ENCODE measurements around the gene TAS2R20.

Gene TAS2R20

GRCh38 chr12:10974965-10975364 lies 23.1 kb downstream of the TAS2R20 start:
- TF ChIP-seq, protein P1, sequence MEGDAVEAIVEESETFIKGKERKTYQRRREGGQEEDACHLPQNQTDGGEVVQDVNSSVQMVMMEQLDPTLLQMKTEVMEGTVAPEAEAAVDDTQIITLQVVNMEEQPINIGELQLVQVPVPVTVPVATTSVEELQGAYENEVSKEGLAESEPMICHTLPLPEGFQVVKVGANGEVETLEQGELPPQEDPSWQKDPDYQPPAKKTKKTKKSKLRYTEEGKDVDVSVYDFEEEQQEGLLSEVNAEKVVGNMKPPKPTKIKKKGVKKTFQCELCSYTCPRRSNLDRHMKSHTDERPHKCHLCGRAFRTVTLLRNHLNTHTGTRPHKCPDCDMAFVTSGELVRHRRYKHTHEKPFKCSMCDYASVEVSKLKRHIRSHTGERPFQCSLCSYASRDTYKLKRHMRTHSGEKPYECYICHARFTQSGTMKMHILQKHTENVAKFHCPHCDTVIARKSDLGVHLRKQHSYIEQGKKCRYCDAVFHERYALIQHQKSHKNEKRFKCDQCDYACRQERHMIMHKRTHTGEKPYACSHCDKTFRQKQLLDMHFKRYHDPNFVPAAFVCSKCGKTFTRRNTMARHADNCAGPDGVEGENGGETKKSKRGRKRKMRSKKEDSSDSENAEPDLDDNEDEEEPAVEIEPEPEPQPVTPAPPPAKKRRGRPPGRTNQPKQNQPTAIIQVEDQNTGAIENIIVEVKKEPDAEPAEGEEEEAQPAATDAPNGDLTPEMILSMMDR (IDR thresholded peaks at IDR 0.05; ENCODE audit: low read depth, low read length) = no peak
- TF ChIP-seq MAX (IDR thresholded peaks at IDR 0.05; ENCODE audit: low read depth, low read length) (no peak), POLR2A (IDR thresholded peaks at IDR 0.05; ENCODE audit: extremely low read depth, insufficient read length) (no peak), MYC (IDR thresholded peaks at IDR 0.05; ENCODE audit: low read depth, low read length) (no peak)
- H3K4me3 ChIP-seq (ENCODE audit: low read depth, low read length) = no peak overlapping the region
- no peak for DNase-seq (ENCODE audit: low read depth)

DNA sequence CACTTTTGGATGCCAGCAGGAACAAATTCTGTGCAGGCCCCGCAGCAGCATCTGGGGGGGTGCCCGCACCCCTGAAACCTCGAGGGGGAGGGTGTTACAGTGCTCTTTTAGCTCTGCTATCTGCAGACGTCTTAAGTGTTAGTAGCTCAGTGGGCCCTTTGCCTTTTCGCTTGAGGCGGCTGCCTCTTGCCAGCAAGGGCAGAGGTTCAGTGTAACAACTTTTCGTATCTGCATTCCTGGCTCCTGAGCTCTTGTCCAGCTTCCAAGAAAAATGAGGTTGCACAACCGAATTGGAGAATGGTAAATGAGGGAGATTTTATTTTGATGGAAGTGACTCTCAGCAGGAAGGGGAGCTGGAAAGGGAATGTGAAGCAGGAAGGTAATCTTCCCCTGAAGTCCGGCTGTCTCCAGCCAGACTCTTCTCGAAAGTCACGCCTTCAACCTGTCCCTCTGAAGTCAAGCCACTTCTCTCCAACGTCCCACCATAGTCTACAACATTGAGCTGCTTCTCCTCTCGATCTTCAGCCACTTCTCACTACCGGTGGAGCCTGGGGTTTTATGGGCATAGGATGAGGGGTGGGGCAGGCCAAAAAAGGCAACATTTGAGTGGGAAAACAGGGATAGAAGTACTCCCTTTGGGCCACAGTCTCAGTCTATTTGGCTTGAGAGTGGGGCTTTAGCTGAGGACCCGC lies 29.2 kb downstream of the TAS2R20 start:
- TF ChIP-seq, protein P1 (IDR thresholded peaks at IDR 0.05; ENCODE audit: low read depth, low read length) = no peak
- no peak for TF ChIP-seq POLR2A (IDR thresholded peaks at IDR 0.05; ENCODE audit: extremely low read depth, insufficient read length)
- TF ChIP-seq MYC (IDR thresholded peaks at IDR 0.05; ENCODE audit: low read depth, low read length) = no peak
- TF ChIP-seq MAX (IDR thresholded peaks at IDR 0.05; ENCODE audit: low read depth, low read length) = no peak
- no peak for DNase-seq (ENCODE audit: low read depth)
- no peak overlapping the region for H3K4me3 ChIP-seq (ENCODE audit: low read depth, low read length)

- no peak overlapping the region for H3K4me3 ChIP-seq (ENCODE audit: low read depth, low read length)
- DNase-seq (ENCODE audit: low read depth) = no peak
- TF ChIP-seq, protein P1 (IDR thresholded peaks at IDR 0.05; ENCODE audit: low read depth, low read length) = no peak
- TF ChIP-seq POLR2A (IDR thresholded peaks at IDR 0.05; ENCODE audit: extremely low read depth, insufficient read length) = no peak
- no peak for TF ChIP-seq MAX (IDR thresholded peaks at IDR 0.05; ENCODE audit: low read depth, low read length)
- no peak for TF ChIP-seq MYC (IDR thresholded peaks at IDR 0.05; ENCODE audit: low read depth, low read length)
Measured at GRCh38 chr12:10967409-10967808, 30.7 kb downstream of the TAS2R20 start.

DNA sequence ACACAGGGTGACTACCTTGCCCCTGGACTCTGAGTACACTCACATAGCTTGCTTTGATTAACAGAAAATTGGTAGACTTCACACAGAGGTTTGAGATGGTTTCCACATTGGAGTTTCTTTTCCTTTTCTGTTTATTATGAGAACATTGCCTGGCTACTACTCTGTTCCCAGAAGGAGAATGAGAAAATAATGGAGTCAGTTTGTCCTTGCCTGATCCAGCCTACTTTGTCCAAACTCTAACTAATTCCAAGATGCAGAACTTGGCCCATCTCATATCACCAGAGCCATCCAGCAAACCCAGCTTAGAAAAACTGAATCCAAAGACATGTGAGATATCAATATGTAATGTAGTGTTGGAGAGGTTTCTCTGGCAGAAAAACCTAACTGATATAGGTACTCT lies 31.8 kb downstream of the TAS2R20 start:
- no peak for TF ChIP-seq POLR2A (IDR thresholded peaks at IDR 0.05; ENCODE audit: extremely low read depth, insufficient read length)
- TF ChIP-seq, protein P1 (IDR thresholded peaks at IDR 0.05; ENCODE audit: low read depth, low read length) = no peak
- no peak for TF ChIP-seq MYC (IDR thresholded peaks at IDR 0.05; ENCODE audit: low read depth, low read length)
- no peak for TF ChIP-seq MAX (IDR thresholded peaks at IDR 0.05; ENCODE audit: low read depth, low read length)
- H3K4me3 ChIP-seq (ENCODE audit: low read depth, low read length) = no peak overlapping the region
- no peak for DNase-seq (ENCODE audit: low read depth)

DNA sequence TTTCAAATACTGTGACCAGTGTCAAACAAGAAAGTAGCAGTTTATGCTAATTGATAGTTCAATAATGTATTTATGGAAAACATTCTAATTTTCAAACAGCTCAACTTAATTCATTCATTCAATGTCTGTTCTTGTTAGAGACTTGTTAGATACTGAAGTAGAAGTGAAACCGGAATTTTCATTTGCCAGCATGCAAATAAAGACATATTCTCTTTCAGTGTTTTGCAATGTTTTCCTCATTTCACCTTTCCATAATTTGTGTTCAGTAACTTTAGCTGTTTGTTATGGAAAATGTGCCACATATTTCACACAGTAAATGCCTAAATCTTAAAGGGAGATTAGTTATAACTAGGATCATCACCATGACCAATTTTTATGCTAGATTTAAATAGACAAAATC lies 32.6 kb downstream of the TAS2R20 start:
- no peak for DNase-seq (ENCODE audit: low read depth)
- TF ChIP-seq, protein P1 (IDR thresholded peaks at IDR 0.05; ENCODE audit: low read depth, low read length) = no peak
- TF ChIP-seq MYC (IDR thresholded peaks at IDR 0.05; ENCODE audit: low read depth, low read length) = no peak
- no peak for TF ChIP-seq MAX (IDR thresholded peaks at IDR 0.05; ENCODE audit: low read depth, low read length)
- no peak for TF ChIP-seq POLR2A (IDR thresholded peaks at IDR 0.05; ENCODE audit: extremely low read depth, insufficient read length)

More for the DNA sequence above, 32.6 kb downstream of the TAS2R20 start:
- H3K4me3 ChIP-seq (ENCODE audit: low read depth, low read length) = no peak overlapping the region
